Panc1 (cell line): ENCODE measurements around the gene PCK2. TPM values are rescaled to one million over a fixed set of nuclear protein-coding genes. Genes with fewer than 3 reads are reported as not detected.

Source experiments
- ATAC-seq: fragments of 200-7000 bp; cut with Tn5 transposase; 2 replicates; pipeline ENCODE4 v1.9.1; 2020; ENCODE audit warnings: mild to moderate bottlenecking, moderate library complexity
- BruUV-seq: library from RNA; stranded (reverse); fragments of 400-500 nt; replicated peaks from 2 replicates; lab custom pipeline; 2021; lab: Mats Ljungman, UMichigan
- CTCF ChIA-PET: fragments of 300-600 bp; sonication (Branson Sonifier 250); formaldehyde crosslinking; loops from one replicate; lab custom pipeline; 2022; ENCODE audit warnings: antibody characterized with exemption; lab: Charles Lee
- POLR2A ChIA-PET: fragments of 300-600 bp; sonication (Branson Sonifier 250); formaldehyde crosslinking; loops from one replicate; lab custom pipeline; 2022; ENCODE audit warnings: antibody characterized with exemption; lab: Charles Lee
- DNase-seq: peaks from one replicate; pipeline ENCODE4 v3.0.0-alpha.2; 2010; ENCODE audit warnings: low read depth, low spot score
- H3K27ac ChIP-seq: 2 replicates; pipeline ENCODE4 v1.5.1; 2011; ENCODE audit warnings: mild to moderate bottlenecking, low read length, inconsistent platforms
- H3K27me3 ChIP-seq: fragments of 200-500 bp; sonication (Bioruptor generic); 2 replicates; pipeline ENCODE4 v1.6.0; 2014; ENCODE audit warnings: low read length, inconsistent platforms; ENCODE audit not compliant: control insufficient read depth, insufficient read depth
- H3K36me3 ChIP-seq: fragments of 200-500 bp; sonication (Bioruptor generic); 2 replicates; pipeline ENCODE4 v1.5.1; 2014; ENCODE audit warnings: inconsistent platforms, mild to moderate bottlenecking, low read length, moderate library complexity; ENCODE audit not compliant: control insufficient read depth, insufficient read depth
- H3K4me1 ChIP-seq: 2 replicates; pipeline ENCODE4 v1.5.1; 2011; ENCODE audit warnings: inconsistent platforms, mild to moderate bottlenecking, low read length, moderate library complexity; ENCODE audit not compliant: control insufficient read depth, insufficient read depth
- H3K4me3 ChIP-seq, 2 experiments: 2 replicates each; pipeline ENCODE4 v1.5.1; 2011 to 2012; ENCODE audit warnings: low read depth in 2 of 2, low read length in 2 of 2, mild to moderate bottlenecking in 2 of 2, inconsistent platforms in 1 of 2, moderate library complexity in 1 of 2
- H3K9me3 ChIP-seq: fragments of 200-500 bp; sonication (Bioruptor generic); 2 replicates; pipeline ENCODE4 v1.5.1; 2014; ENCODE audit warnings: low read depth, mild to moderate bottlenecking, inconsistent platforms, low read length, moderate library complexity; ENCODE audit not compliant: control insufficient read depth, insufficient read depth
- CTCF ChIP-seq: fragments of 450-650 bp; IDR thresholded peaks from 2 replicates; pipeline ENCODE4 v1.5.1; 2017; ENCODE audit warnings: mild to moderate bottlenecking
- POLR2AphosphoS5 ChIP-seq: IDR thresholded peaks from 2 replicates; pipeline ENCODE4 v1.6.1; 2012; ENCODE audit warnings: mild to moderate bottlenecking, low read depth, low read length, moderate library complexity
- REST ChIP-seq, 2 experiments: IDR thresholded peaks; 2 replicates each; pipeline ENCODE4 v1.6.1; 2011 to 2012; ENCODE audit warnings: low read depth in 2 of 2, control low read depth in 1 of 2, low read length in 1 of 2, mild to moderate bottlenecking in 1 of 2, moderate library complexity in 1 of 2; ENCODE audit not compliant: insufficient read depth in 1 of 2
- SIN3A ChIP-seq: IDR thresholded peaks from 2 replicates; pipeline ENCODE4 v1.6.1; 2012; ENCODE audit warnings: low read depth, mild to moderate bottlenecking, low read length, moderate library complexity, borderline replicate concordance; ENCODE audit not compliant: insufficient read depth
- TCF7L2 ChIP-seq: IDR thresholded peaks from 2 replicates; pipeline ENCODE4 v1.6.1; 2011; ENCODE audit warnings: mild to moderate bottlenecking, low read depth, low read length, inconsistent platforms
- in situ Hi-C: cut with HindIII; loops from 2 replicates; pipeline ENCODE4 v1.10.0; 2016; ENCODE audit warnings: low sequenced_read_pairs, low pct_unique_long_range_greater_than_20kb
- intact Hi-C: fragments of 100-400 bp; cut with micrococcal nuclease; formaldehyde crosslinking; loops from one replicate; pipeline ENCODE4 v1.10.0; 2022; ENCODE audit not compliant: unreplicated experiment
- total RNA-seq: library from RNA; stranded (reverse); gene quantifications from one replicate; pipeline ENCODE4 v1.2.1, GENCODE V29; 2021; ENCODE audit not compliant: unreplicated experiment

Gene PCK2
- total RNA-seq, 1 experiment from 2014 or later: 24.5 TPM

GRCh38 chr14:24130380-24130716, 36.2 kb downstream of the PCK2 start, which contains the start of gene FITM1:
Gene FITM1 (plus strand): TSS chr14:24130659. CDS start chr14:24131564, 905 bp downstream.
- Histone ChIP-seq H3K27me3 (no peaks in the 10 kb centered on the region), H3K4me3 (no peak within 1 kb of the TSS), H3K9me3 (no peaks in the 10 kb centered on the region), H3K4me1 (peaks cover 5% of the 10 kb centered on the region), H3K36me3 (no peaks in the 10 kb centered on the region), H3K27ac (no peak within 1 kb of the TSS)
- ATAC-seq (no peak), DNase-seq (no peak)
- intact Hi-C loops (no loop called here), in situ Hi-C loops (no loop called here)
- BruUV-seq: no TSS peak
- CTCF ChIA-PET: no interaction called here
- TF ChIP-seq TCF7L2 (no peak), SIN3A (no peak), POLR2AphosphoS5 (no peak), CTCF (no peak), REST (IDR thresholded peaks at IDR 0.05; ENCODE audit: insufficient read depth in 1 of 2, low read depth in 2 of 2, low read length in 1 of 2) (no peak)
- POLR2A ChIA-PET: no interaction called here

- ChIA-PET CTCF (no interaction called here), POLR2A (no interaction called here)
- intact Hi-C loops: no loop called here
- Histone ChIP-seq H3K36me3 (no peaks in the 10 kb centered on the region), H3K27ac (no peak overlapping the region), H3K4me3 (no peak overlapping the region), H3K9me3 (no peaks in the 10 kb centered on the region), H3K4me1 (peaks cover 6% of the 10 kb centered on the region), H3K27me3 (no peaks in the 10 kb centered on the region)
- BruUV-seq: no TSS peak
- no peak for DNase-seq
- TF ChIP-seq REST (IDR thresholded peaks at IDR 0.05; ENCODE audit: insufficient read depth in 1 of 2, low read depth in 2 of 2, low read length in 1 of 2): no peak
- no peak for TF ChIP-seq CTCF
- no peak for TF ChIP-seq TCF7L2
- no peak for TF ChIP-seq POLR2AphosphoS5
- no peak for TF ChIP-seq SIN3A
- ATAC-seq: no peak
- in situ Hi-C loops: no loop called here
Observed at GRCh38 chr14:24130717-24131548, 36.8 kb downstream of the PCK2 start.
